CD4-positive, alpha-beta T cell treated with Interleukin-4 for 4 hours (primary cell): Measurements from ENCODE around the gene MYH3.

ENCODE experiments used
- DNase-seq: peaks from one replicate; pipeline ENCODE4 v3.0.0-alpha.2; 2020

MYH3 gene

DNA sequence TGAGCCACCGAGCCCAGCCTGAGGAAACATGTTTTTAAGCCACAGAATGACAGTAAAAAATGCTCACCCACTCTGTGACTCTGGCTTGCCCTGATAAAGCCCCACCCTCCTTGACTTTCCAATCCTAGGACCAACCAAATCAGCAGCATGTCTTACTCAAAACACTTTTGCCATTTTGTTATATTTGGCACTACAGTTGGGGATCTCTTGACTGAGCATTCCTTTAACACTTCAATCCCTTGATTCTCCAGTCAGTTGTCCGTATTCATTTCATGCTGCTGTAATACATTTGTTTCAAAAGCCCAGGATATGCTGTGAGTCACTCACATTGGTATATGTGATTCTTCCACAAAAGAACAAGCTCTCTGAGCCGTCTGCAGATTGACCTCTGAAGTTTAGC, 8.2 kb downstream of the MYH3 start:
- DNase-seq: no peak

DNA sequence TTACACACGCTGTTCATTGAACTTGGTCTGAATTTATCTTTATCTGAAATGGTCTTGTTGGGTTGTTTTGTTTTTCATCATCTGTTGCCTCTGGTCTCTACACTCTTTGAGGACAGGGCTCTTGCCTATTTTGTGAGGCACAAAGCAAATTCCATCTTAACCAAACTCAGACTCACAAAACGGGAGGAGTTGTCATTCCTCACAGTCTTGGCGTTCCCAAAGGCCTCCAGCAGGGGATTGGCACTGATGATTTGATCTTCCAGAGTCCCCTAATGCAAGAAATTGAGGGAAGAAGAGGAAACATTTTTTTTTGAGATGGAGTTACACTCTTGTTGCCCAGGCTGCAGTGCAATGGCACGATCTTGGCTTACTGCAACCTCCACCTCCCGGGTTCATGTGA, 8.7 kb downstream of the MYH3 start:
- no peak for DNase-seq

DNA sequence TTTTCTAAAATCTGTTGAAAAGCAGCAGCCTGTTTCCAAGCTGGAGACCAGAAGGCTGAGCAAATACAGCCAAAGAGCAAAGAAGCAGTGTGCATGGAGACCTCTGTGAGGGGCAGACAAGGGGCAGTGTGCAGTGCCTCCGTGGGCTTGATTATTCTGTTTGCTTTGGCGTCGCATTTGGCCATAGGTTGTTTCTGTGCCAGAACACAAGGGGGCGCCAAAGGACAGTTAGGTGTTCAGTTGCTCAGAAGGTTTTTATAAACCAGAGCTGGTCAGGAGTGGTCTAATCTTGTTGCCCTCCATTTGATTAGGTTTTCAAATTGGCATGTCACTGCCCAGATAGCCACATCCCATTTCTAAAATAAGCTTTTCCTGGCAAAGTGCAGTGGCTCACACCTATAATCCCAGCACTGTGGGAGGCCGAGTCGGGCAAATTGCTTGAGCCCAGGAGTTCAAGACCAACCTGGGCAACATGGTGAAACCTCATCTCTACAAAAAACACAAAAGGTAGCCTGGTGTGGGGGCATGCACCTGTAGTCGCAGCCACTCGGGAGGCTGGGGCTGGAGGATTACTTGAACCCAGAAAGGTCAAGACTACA, 10.6 kb downstream of the MYH3 start:
- DNase-seq: peak; percentile 74

DNA sequence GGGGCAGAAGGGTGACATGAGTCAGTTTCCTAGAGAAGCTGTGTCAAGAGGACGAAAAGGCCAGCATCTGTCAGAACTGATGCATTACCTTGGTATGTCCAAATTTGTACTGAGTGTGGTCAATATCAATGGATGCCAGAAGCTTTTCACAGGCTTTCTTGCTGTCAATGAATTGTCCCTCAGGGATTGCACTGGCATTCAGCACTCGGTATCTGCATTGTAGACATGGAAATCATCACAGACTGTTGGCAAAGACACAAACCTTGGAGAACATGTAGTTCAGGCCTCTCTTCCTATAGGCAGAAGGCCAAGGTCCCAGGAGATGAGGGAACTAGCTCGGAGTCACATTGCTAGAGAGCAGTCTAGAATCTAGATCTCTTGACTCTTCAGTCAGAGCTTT, 16.6 kb downstream of the MYH3 start:
- no peak for DNase-seq

DNA sequence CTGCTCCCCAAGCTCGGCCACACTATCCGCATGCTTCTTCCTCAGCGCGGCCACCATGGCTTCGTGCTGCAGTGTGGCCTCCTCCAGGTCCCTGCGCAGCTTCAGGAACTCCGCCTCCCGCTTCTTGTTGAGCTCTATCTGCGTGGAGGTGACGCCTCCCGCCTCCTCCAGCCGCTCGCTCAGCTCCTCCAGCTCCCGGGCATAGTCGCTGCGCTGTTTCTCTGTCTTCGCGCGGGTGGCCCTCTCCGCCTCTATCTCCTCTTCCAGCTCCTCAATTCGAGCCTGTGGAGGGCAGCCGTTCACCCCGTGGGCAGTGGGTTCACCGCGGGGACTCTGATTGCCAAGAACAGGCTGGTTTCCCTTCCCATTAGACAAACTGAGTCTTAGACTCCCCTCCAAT, 19.0 kb downstream of the MYH3 start:
- no peak for DNase-seq

DNA sequence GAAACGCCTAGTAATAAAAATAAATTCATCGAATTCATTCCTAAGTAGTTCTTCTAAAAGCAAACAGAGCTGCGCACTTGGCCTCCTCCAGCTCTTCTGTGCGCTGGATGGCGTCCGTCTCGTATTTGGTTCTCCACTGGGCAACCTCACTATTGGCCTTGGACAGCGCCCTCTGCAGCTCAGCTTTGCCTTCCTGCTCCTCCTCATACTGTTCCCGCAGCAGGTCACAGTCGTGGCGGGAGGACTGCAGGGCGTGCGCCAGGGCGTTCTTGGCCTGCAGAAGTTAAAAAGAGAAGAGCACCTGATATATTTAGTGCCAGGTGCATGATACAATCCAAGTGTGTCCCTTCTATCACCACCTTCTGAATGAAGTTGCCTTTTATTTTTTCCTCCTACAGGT, 21.8 kb downstream of the MYH3 start:
- no peak for DNase-seq

DNA sequence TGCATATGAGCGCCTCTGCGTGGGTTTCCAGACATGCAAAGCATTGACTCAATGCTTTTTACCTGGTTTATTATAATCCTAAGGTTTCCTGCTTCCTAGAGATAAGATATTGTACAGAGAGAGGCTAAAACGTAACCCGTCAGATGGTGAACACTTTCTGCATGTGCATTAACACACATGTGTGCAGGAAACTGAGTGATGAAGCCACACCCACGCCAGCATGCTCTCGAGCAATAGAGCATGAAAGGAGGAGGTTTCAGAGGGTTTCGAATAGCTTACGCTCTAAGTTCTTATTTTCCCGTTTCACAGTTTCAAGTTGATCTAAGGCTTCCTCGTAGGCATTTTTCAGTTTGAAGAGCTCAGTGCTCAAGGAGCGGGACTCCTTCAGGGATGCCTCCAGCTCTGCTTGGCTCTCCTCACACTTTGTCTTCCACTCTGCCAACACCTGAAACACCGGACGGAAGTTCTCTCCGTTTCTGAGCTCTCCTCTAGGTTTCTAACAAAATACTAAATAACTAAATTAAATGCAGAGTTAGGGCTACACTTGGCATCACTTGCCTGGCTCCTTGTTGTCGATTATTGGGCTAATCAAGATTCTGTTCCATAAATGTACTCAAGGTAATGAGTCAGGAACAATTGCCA, 23.2 kb downstream of the MYH3 start:
- DNase-seq: no peak

DNA sequence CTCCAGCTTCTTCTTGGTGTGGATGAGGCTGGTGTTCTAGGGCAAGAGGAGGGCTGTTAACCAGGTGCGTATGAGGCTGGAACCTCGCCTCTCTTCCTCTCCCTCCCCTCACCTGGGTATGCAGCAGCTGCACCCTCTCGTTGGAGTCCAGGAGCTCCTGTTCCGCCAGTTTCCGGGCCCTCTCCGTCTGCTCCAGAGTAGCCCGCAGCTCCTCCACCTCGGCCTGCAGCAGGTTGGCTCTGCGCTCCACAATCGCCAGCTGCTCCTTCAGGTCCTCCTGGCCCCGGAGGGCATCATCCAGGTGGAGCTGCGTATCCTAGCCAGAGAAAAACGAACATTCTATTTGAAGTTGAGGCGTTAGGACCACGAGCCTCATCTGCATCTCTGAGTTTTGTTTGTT, 25.4 kb downstream of the MYH3 start:
- no peak for DNase-seq

DNA sequence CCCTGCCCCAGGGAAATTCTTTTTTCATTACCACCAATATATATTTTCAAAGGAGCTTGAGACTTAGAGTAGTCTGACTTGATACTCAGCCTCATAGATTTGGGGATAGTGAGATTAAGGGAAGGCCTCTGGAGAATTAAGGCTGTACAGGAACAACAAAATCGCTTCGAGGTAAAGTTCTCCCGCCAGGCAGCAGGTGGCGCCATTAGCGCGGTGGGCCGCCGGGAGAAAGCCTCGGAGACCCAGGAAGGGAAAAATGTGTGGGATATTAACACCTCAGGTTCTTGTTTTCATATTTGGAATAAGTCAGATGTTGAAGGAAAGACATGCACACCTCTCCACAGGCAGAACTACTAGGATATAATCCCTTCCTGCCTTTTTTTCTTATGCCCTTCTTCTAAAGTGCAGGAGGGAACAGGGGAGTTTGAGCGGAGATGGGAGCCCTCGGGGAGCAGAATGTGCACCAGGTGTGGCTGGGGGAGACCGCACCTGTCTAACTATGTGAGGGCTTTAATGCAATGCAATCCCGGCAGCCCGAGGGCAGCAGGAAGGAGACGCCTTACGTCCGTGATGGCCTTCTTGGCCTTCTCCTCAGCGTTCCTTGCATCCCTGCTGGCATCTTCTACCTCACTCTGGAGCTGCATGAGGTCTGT, 25.9 kb downstream of the MYH3 start:
- DNase-seq: peak; percentile 27

DNA sequence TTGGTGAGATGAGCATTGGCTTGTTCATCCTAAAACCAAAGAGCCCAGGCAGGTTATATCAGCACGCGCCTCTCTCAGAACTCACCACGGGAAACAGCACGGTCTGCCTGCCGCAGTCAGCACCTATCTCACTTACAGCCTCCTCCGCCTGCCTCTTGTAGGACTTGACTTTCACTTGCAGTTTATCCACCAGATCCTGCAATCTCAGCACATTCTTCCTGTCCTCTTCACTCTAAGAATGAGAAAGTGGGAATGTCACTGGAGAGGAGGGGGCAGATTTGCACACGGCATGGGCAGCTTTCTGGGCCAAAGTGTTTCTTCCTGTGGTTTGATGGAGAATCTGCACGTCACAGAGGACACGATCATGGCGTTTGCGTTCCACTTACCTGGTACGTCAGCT, 27.4 kb downstream of the MYH3 start:
- DNase-seq: no peak

DNA sequence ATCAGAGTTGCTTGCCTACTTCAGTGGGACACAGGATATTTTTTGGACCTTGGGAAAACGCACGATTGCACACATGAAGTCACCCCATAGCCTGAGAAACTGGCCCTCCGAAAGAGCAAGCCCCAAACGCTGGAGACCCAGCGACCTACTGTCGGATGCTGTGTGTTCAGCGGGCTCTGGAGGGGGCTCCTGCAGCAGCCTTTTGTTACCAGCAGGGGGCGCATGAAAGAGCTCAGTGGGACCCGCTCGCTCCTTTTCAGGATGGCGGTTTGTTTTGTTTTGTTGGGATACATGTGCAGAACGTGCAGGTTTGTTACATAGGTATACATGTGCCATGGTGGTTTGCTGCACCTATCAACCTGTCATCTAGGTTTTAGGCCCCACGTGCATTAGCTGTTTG, 28.4 kb downstream of the MYH3 start:
- no peak for DNase-seq

DNA sequence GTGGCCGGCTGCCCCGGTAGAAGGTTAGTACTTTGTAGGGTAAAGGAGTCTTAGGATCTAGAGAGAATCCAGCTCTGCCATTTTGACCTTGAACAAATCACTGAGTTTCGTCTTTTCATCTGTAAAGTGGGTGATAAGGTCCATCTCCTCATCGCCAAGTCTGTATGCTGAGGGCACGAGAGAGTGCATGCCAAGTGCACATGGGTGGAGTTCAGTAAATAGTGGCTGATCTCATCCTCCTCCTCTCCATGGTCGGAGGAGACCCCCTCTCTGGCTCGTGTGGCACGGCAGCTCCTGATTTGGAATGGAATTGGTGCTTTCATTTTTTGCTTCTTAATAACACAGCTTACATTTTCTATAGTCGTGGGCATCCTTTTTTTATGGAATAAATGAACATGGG, 30.7 kb downstream of the MYH3 start:
- no peak for DNase-seq

DNA sequence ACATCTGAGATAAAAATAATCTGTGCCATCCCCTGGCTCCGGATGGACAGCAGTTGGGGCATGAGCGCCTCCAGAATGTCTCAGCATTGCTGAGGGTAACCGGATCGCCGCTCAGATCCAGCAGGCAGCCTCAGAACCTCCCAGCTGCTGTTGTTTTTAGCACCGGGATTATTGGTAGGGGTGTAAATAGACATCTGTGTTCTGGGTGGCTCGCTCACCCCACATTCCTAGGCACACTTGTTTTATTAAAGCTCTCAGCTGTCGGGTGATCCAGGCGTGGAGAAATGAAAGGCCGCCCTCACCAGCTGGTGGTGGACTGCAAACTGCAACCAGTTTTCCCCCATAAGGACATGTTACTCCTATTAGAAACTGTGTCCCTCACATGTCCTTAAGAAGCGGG, 32.1 kb downstream of the MYH3 start:
- no peak for DNase-seq

DNA sequence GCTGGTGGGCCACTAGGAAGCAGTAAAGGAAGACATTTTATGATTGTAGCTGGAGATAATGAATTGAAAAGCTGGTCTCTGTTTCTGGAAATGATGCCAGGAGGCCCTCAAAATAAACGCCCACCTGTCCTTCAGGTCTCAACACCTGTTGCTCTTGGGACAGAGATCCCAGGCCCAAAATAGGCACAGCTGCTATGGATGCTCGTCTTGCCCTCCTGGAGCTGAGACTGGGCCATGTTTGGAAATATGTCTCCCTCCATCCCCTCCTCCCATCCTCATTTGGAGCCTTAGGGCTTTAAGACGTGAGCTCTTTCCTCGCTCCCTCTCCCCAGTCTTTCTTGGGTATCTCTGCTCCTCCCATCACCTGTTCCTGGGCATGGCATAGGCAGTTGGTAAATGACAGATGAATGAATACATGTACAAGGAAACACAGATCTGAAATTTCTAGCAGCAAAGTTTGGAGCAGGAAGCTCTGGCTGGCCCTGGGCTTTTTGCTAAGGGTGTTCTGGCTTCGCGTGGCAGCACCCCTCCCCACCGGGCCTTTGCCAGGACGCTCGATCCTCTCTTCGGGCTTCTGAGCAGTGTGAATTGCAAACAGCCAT, 33.3 kb downstream of the MYH3 start:
- no peak for DNase-seq

DNA sequence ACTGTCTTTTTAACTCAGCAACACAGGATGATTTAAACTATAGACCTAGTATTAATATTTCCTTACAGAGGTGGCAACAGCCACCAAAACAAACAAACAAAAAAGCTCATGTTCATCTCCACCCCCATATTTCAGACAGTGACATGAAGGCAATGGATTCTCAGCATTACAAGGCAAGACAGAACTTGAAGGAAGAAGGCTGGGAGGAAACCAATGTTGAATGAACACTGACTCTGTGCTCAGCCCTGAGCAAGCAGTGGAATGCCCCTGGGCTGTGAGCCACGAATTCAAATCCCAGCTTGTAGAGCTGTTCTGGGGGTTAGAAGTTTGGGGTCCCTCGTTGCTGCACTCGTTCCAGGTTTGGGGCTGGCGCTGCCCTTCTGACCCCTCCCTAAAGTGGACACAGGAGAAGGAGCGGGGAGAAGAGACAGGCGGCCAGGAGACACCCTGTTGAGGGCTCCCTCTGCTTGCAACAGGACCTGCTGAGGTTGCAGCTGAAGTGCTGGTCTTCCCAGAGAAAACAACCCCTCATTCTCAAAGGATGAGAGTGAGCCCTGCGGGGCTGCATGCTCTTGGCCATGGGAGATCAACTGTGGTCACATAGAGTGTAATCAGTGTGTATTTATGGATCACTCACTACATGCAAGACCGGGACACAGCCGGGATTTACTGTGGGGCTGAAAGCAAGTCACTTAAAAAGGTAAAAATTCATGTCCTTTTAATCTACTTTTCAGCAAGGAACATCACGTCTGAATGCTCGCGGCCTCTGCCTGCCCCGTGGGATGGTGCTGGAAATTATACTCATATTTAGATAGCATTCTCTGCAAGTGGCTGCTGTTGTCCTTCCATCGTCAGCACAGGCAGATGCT, 34.3 kb downstream of the MYH3 start:
- DNase-seq: no peak

DNA sequence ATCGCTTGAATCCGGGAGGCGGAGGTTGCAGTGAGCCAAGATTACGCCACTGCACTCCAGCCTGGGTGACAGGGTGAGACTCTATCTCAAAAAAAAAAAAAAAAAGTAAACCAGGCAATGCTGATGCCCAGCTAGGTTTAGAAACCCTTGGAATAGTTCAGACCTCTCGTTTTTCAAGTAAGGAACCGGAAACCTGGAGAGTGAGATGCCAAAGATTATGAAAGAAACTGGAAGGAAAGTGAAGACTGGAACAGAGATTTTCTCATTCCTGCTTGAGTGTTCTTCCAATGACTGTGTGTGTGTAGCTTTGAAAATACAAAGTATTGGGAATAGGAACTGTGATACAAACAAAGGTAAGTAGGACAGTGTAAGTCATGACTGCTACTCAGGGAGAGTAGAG, 35.7 kb downstream of the MYH3 start:
- no peak for DNase-seq

DNA sequence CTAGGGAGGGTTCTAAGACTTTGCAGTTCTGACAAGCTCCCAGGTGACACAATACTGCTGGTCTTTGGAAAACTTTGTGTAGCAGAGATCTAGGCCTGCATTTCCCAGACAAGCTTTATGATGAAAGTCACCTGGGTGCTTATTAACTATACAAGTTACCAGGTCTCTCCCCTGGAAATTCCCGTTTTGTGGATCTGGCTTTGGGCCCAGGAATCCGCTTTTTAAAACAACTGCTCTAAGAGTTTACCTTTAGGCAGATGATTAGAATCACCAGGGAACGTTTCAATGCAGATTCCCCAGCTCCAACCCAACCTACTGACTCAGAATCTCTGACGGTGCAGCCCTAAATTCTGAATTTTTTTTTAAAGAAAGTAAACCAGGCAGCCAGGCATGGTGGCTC, 36.3 kb downstream of the MYH3 start:
- DNase-seq: no peak

DNA sequence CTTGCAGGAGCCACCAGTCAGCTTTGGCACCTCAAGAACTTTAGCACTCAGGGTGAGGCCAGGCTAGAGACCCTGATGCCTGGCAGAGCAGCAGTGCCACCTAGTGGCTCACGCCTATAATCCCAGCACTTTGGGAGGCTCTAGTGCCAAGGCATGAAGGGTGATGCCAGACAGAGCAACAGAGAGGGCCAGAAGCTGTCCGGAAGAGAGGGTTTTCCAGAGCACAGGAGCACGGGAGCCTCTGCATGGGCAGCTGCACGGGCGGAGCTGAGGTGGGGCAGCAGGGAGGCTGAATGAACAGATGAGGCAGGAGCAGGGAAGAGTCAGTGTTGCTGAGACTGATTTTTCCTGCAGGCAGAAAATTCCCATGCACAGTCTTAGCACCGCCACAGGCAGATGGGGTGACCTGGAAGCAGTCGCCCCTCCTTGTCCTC, 38.9 kb downstream of the MYH3 start:
- peak; percentile 46 for DNase-seq

DNA sequence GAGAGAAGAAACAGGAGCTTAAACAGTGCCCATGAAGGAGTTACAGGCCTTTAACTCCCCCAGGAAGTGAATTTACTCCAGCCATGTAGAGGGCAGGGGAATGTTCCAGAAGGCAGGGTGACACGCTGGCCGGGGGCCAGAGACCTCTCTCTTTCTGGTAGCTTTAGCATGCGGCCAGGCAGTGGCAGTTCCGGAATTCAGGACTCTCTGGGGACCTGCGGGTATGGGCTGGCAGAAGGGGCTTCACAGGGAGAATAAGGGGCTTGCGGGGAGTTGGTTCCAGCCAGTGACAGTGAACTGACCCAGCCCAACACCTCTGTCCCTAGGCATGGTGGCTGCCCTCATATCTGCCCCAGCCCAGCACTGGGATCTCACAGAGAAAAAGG, 40.0 kb downstream of the MYH3 start:
- no peak for DNase-seq

DNA sequence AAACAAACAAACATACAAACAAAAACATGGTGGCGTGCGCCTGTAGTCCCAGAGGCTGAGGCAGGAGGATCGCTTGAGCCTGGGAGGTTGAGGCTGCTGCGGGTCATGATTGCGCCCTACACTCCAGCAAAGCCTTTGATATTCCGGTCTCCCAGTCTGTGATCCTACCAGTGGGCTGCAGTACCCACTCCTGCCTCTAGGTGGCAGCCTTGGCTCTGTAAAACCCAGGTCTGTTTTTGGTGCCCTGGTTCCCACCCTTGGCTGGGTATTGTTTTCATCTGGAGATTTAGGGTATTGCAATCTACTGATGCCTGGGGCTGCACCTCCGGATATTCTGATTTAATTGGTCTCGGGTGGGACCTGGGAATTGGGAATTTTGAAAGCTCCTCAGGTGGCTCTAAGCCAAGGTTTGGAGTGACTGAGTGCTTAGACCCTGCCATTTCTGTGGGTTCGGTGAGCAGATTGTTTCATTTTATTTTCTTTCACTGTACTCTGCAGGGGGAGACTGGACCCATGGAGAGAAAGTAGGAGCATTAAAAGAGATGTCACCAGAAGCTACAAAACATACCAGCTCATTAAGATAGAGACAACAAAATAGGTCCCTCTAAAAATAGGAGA, 40.5 kb downstream of the MYH3 start:
- peak; percentile 47 for DNase-seq

DNA sequence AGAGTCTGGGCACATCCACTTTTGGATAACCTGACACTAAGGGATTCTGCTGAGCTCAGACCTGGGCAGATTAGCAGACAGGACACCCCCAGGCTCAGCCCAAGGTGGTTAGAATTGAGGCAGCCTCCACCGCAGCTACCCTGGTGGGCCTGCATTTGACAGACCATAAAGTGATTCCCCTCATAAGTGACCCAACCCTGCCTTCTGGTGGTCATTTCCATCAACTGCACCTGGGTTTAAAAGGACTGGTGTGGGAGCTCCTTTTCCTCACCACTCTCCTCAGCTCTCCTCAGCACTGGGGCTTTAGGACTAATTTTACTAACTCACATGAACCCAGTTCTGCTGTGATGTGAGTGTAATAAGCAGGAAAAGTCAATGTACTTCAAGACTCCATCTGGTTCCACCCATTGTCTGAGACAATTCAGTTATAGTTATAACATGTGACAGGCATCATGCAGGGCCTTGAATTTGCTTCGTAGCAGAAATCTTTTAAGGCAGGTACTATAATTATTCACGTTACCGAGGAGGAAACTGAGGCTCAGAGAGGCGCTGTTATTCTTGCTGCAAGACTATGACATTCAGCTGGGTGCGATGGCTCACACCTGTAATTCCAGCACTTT, 42.5 kb downstream of the MYH3 start:
- DNase-seq: no peak

DNA sequence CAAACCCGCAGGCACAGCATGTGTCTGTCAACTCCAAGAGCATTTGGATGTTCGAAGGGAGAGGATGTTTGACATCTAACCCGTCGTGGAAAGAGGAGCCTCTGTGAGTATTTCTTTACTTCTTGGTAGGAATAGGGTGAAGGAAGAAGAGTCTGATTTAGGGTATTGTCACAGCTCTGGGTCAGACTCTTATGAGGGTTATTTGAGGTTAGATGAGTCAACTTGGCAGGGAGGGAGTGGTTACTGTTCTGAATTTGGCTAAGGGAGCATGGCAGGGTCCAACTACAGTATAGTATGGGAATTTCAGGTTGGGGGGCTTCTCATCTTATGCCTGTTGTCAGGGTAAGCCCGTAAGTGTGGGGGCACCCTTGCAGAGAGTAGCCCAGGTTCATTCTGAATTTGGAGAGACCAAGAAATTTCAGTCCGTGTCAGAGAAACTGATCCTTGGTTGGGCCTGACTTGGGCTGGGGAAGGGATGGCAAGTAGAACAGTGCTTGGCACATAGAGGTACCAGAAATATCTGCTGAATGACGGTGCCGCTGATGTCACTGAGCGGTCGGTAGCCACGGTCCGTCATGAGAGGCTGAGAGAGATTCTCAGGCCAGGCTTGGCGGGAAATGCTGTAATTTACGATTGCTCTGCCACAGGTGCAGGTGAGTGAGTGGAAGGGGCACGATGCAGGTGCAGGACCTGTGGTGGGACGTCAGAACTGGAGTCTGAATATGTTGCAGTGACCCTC, 43.2 kb downstream of the MYH3 start:
- no peak for DNase-seq
